ENCODE results near the gene ARHGAP26.

The ARHGAP26 gene

GRCh38 chr5:142881076-142881783 is 111.1 kb downstream of the ARHGAP26 start:
- no peak for DNase-seq

- DNase-seq, result no peak
Observed at GRCh38 chr5:142881784-142882126, 111.6 kb downstream of the ARHGAP26 start.

- no peak for DNase-seq
Observed at GRCh38 chr5:142883025-142883424, 112.8 kb downstream of the ARHGAP26 start.

- no peak for DNase-seq
Observed at GRCh38 chr5:142883438-142883837, 113.3 kb downstream of the ARHGAP26 start.

GRCh38 chr5:142884029-142884428 is 113.9 kb downstream of the ARHGAP26 start:
- no peak for DNase-seq

GRCh38 chr5:142886211-142886610 is 116.0 kb downstream of the ARHGAP26 start:
- no peak for DNase-seq

GRCh38 chr5:142886956-142887355 is 116.8 kb downstream of the ARHGAP26 start:
- DNase-seq, result no peak

- DNase-seq, result no peak
Observed at GRCh38 chr5:142888469-142889085, 118.4 kb downstream of the ARHGAP26 start.

- DNase-seq, result no peak
Observed at GRCh38 chr5:142892021-142892420, 121.8 kb downstream of the ARHGAP26 start.

GRCh38 chr5:142894315-142894714 is 124.1 kb downstream of the ARHGAP26 start:
- no peak for DNase-seq

GRCh38 chr5:142894749-142895148 is 124.6 kb downstream of the ARHGAP26 start:
- DNase-seq, result no peak

GRCh38 chr5:142896325-142897007 is 126.3 kb downstream of the ARHGAP26 start:
- DNase-seq, result no peak

GRCh38 chr5:142897328-142897727 is 127.2 kb downstream of the ARHGAP26 start:
- no peak for DNase-seq

GRCh38 chr5:142900927-142901326 is 130.8 kb downstream of the ARHGAP26 start:
- no peak for DNase-seq

GRCh38 chr5:142901476-142902185 is 131.5 kb downstream of the ARHGAP26 start:
- no peak for DNase-seq

- no peak for DNase-seq
Observed at GRCh38 chr5:142902186-142902965, 132.2 kb downstream of the ARHGAP26 start.

- DNase-seq, result no peak
Observed at GRCh38 chr5:142904416-142904815, 134.2 kb downstream of the ARHGAP26 start.

- no peak for DNase-seq
Observed at GRCh38 chr5:142905348-142905747, 135.2 kb downstream of the ARHGAP26 start.

- DNase-seq, result no peak
Observed at GRCh38 chr5:142906863-142907671, 136.9 kb downstream of the ARHGAP26 start.

- no peak for DNase-seq
Observed at GRCh38 chr5:142908659-142909058, 138.5 kb downstream of the ARHGAP26 start.

- no peak for DNase-seq
Observed at GRCh38 chr5:142910128-142910527, 140.0 kb downstream of the ARHGAP26 start.

GRCh38 chr5:142911170-142911569 is 141.0 kb downstream of the ARHGAP26 start:
- DNase-seq, result no peak

Data from NCI-H1436 treated with DMSO at 0.1 percent for 48 hours (cell line).